Large intestine (tissue), 3 donors: ENCODE measurements around the gene ZNF747. TPM values are rescaled to one million over a fixed set of nuclear protein-coding genes. Genes with fewer than 3 reads are reported as not detected.

Experiments
- DNase-seq, 2 donors: peaks; one replicate each; pipeline versions ENCODE4 v3.0.0 to v3.0.0-alpha.2; 2013
- H3K27ac ChIP-seq: one replicate; pipeline ENCODE4 v1.5.1; 2013; ENCODE audit warnings: low read length
- H3K27me3 ChIP-seq: 2 replicates; pipeline ENCODE4 v1.6.1; 2013; ENCODE audit warnings: low read length; ENCODE audit not compliant: control insufficient read depth, insufficient read depth
- H3K36me3 ChIP-seq: 2 replicates; pipeline ENCODE4 v1.6.1; 2013; ENCODE audit warnings: low read length; ENCODE audit not compliant: control insufficient read depth, insufficient read depth
- H3K4me1 ChIP-seq: one replicate; pipeline ENCODE4 v1.6.1; 2013; ENCODE audit warnings: low read length; ENCODE audit not compliant: control insufficient read depth, insufficient read depth
- H3K4me3 ChIP-seq: one replicate; pipeline ENCODE4 v1.5.1; 2013; ENCODE audit warnings: low read length
- H3K9me3 ChIP-seq: one replicate; pipeline ENCODE4 v1.6.1; 2013; ENCODE audit warnings: mild to moderate bottlenecking, low read depth, low read length, moderate library complexity; ENCODE audit not compliant: control insufficient read depth
- WGBS: methylation state at CpG from one replicate; pipeline ENCODE4 v1.1.5; 2013; ENCODE audit warnings: low lambda C conversion rate; ENCODE audit not compliant: insufficient coverage; 5-methylcytosine and 5-hydroxymethylcytosine counted together
- polyA plus RNA-seq: library from polyadenylated mRNA; unstranded; fragments of 120-200 nt; gene quantifications from one replicate; pipeline ENCODE4 v1.2.1, GENCODE V29; 2013

Gene ZNF747
- polyA plus RNA-seq, 1 donor, result 9.4 TPM

GRCh38 chr16:30567991-30568638 lies 33.5 kb upstream of the ZNF747 start:
- 100% methylated on average over 1 of the region's 6 CpGs for WGBS
- H3K4me1 ChIP-seq, result peaks cover 16% of the 10 kb centered on the region
- H3K36me3 ChIP-seq, result peaks cover 3% of the 10 kb centered on the region
- no peaks in the 10 kb centered on the region for H3K27me3 ChIP-seq
- no peak overlapping the region for H3K27ac ChIP-seq
- peak in 1 of 2 donors; percentile 38 for DNase-seq
- H3K9me3 ChIP-seq, result peaks cover 2% of the 10 kb centered on the region
- H3K4me3 ChIP-seq, result no peak overlapping the region

- no peak for DNase-seq
- Histone ChIP-seq H3K4me3 (no peak overlapping the region), H3K27me3 (no peaks in the 10 kb centered on the region), H3K9me3 (peaks cover 2% of the 10 kb centered on the region), H3K4me1 (peaks cover 12% of the 10 kb centered on the region), H3K27ac (no peak overlapping the region), H3K36me3 (peaks cover 3% of the 10 kb centered on the region)
- WGBS, result 100% methylated on average over 1 of the region's 14 CpGs
These were observed 32.7 kb upstream of the ZNF747 start for GRCh38 chr16:30567160-30567990.

- H3K9me3 ChIP-seq, result peaks cover 2% of the 10 kb centered on the region
- WGBS, result 100% methylated on average over 2 of the region's 4 CpGs
- H3K27ac ChIP-seq, result no peak overlapping the region
- H3K4me1 ChIP-seq, result peaks cover 9% of the 10 kb centered on the region
- peaks cover 3% of the 10 kb centered on the region for H3K36me3 ChIP-seq
- H3K27me3 ChIP-seq, result no peaks in the 10 kb centered on the region
- DNase-seq, result no peak
- no peak overlapping the region for H3K4me3 ChIP-seq
These were observed 31.9 kb upstream of the ZNF747 start for GRCh38 chr16:30566531-30566930.

GRCh38 chr16:30565984-30566383 lies 31.3 kb upstream of the ZNF747 start:
- no CpG with 5 or more reads among the region's 8 CpGs for WGBS
- peaks cover 9% of the 10 kb centered on the region for H3K4me1 ChIP-seq
- no peak overlapping the region for H3K27ac ChIP-seq

GRCh38 chr16:30565526-30565925 lies 30.9 kb upstream of the ZNF747 start:
- Histone ChIP-seq H3K4me3 (no peak overlapping the region), H3K4me1 (peaks cover 9% of the 10 kb centered on the region), H3K9me3 (peaks cover 4% of the 10 kb centered on the region), H3K27ac (no peak overlapping the region), H3K36me3 (peaks cover 3% of the 10 kb centered on the region), H3K27me3 (no peaks in the 10 kb centered on the region)
- no peak for DNase-seq
- WGBS, result 78% methylated on average over 4 of the region's 7 CpGs

More at GRCh38 chr16:30565984-30566383, 31.3 kb upstream of the ZNF747 start:
- Histone ChIP-seq H3K27me3 (no peaks in the 10 kb centered on the region), H3K9me3 (peaks cover 4% of the 10 kb centered on the region), H3K36me3 (peaks cover 3% of the 10 kb centered on the region), H3K4me3 (no peak overlapping the region)
- no peak for DNase-seq

- H3K27me3 ChIP-seq, result no peaks in the 10 kb centered on the region
- no peak overlapping the region for H3K4me3 ChIP-seq
- H3K27ac ChIP-seq, result no peak overlapping the region
- peaks cover 7% of the 10 kb centered on the region for H3K9me3 ChIP-seq
- no peaks in the 10 kb centered on the region for H3K36me3 ChIP-seq
- WGBS, result no CpG with 5 or more reads among the region's 14 CpGs
- peaks cover 8% of the 10 kb centered on the region for H3K4me1 ChIP-seq
- DNase-seq, result no peak
These were observed 27.4 kb upstream of the ZNF747 start for GRCh38 chr16:30562021-30562420.

GRCh38 chr16:30561089-30561816 lies 26.6 kb upstream of the ZNF747 start:
- H3K4me1 ChIP-seq, result peaks cover 13% of the 10 kb centered on the region
- peaks cover 7% of the 10 kb centered on the region for H3K9me3 ChIP-seq
- H3K4me3 ChIP-seq, result peak overlapping the region; percentile 39
- H3K27ac ChIP-seq, result no peak overlapping the region
- DNase-seq, result no peak
- peaks cover 2% of the 10 kb centered on the region for H3K36me3 ChIP-seq
- no peaks in the 10 kb centered on the region for H3K27me3 ChIP-seq
- no CpG with 5 or more reads among the region's 46 CpGs for WGBS

- no peak overlapping the region for H3K27ac ChIP-seq
- peaks cover 18% of the 10 kb centered on the region for H3K36me3 ChIP-seq
- DNase-seq, result no peak
- no peak overlapping the region for H3K4me3 ChIP-seq
- WGBS, result 100% methylated on average over 1 of the region's 6 CpGs
- peaks cover 24% of the 10 kb centered on the region for H3K4me1 ChIP-seq
- H3K9me3 ChIP-seq, result peaks cover 14% of the 10 kb centered on the region
- no peaks in the 10 kb centered on the region for H3K27me3 ChIP-seq
These were observed 25.0 kb upstream of the ZNF747 start for GRCh38 chr16:30559690-30560089.

- peak overlapping the region; percentile 29 for H3K4me3 ChIP-seq
These were observed 24.2 kb upstream of the ZNF747 start for GRCh38 chr16:30558789-30559377.

More at GRCh38 chr16:30558789-30559377, 24.2 kb upstream of the ZNF747 start:
- Histone ChIP-seq H3K4me1 (peaks cover 32% of the 10 kb centered on the region), H3K9me3 (peaks cover 14% of the 10 kb centered on the region), H3K27me3 (no peaks in the 10 kb centered on the region), H3K27ac (peak overlapping the region; percentile 96), H3K36me3 (peaks cover 26% of the 10 kb centered on the region)
- DNase-seq, result no peak
- 100% methylated on average over 1 of the region's 21 CpGs for WGBS
